Activated naive CD8-positive, alpha-beta T cell treated with anti-CD3 and anti-CD28 coated beads, Interleukin-2, amount 50 U/mL, for 16 hours (primary cell): ENCODE results near the gene THAP12.

Source experiments
- DNase-seq: peaks from one replicate; pipeline ENCODE4 v3.0.0-alpha.2; 2020; ENCODE audit warnings: low read depth, low spot score

The THAP12 gene

GRCh38 chr11:76380159-76380976 is 564 bp downstream of the THAP12 start:
- peak; percentile 27 for DNase-seq

- no peak for DNase-seq
Measured at GRCh38 chr11:76379807-76380158, 1.1 kb downstream of the THAP12 start.

GRCh38 chr11:76376746-76377558 is 4.0 kb downstream of the THAP12 start:
- DNase-seq: no peak

- DNase-seq: no peak
Measured at GRCh38 chr11:76371170-76371569, 9.8 kb downstream of the THAP12 start.

- DNase-seq: no peak
Measured at GRCh38 chr11:76369406-76369805, 11.5 kb downstream of the THAP12 start.

GRCh38 chr11:76368490-76368889 is 12.4 kb downstream of the THAP12 start:
- no peak for DNase-seq

GRCh38 chr11:76365038-76365679 is 15.8 kb downstream of the THAP12 start:
- DNase-seq: no peak

GRCh38 chr11:76362716-76363115 is 18.2 kb downstream of the THAP12 start:
- no peak for DNase-seq

GRCh38 chr11:76361776-76362175 is 19.2 kb downstream of the THAP12 start:
- DNase-seq: no peak

- DNase-seq: no peak
Measured at GRCh38 chr11:76361374-76361773, 19.6 kb downstream of the THAP12 start.

- no peak for DNase-seq
Measured at GRCh38 chr11:76355172-76355571, 25.8 kb downstream of the THAP12 start.

GRCh38 chr11:76348348-76348747 is 32.6 kb downstream of the THAP12 start:
- DNase-seq: no peak

GRCh38 chr11:76347466-76347865 is 33.5 kb downstream of the THAP12 start:
- DNase-seq: no peak

GRCh38 chr11:76339221-76339620 is 41.7 kb downstream of the THAP12 start:
- DNase-seq: no peak

GRCh38 chr11:76337923-76338322 is 43.0 kb downstream of the THAP12 start:
- DNase-seq: no peak

GRCh38 chr11:76337469-76337868 is 43.5 kb downstream of the THAP12 start:
- no peak for DNase-seq

GRCh38 chr11:76336597-76336996 is 44.3 kb downstream of the THAP12 start:
- no peak for DNase-seq

- DNase-seq: no peak
Measured at GRCh38 chr11:76335842-76336241, 45.1 kb downstream of the THAP12 start.

- no peak for DNase-seq
Measured at GRCh38 chr11:76334826-76335389, 46.0 kb downstream of the THAP12 start.

- DNase-seq: no peak
Measured at GRCh38 chr11:76330651-76331050, 50.3 kb downstream of the THAP12 start.

GRCh38 chr11:76329983-76330382 is 50.9 kb downstream of the THAP12 start:
- DNase-seq: no peak

- no peak for DNase-seq
Measured at GRCh38 chr11:76329084-76329648, 51.8 kb downstream of the THAP12 start.
